ENCODE data around the gene MDN1.
A peak's percentile ranks its signal among the peaks of the same experiment; 100 is the strongest.
"Not testable (repeated sequence)": the region's sequence is repeated elsewhere in the genome, so short reads cannot be mapped to it uniquely, and the experiment has no call there.

Gene MDN1, protein sequence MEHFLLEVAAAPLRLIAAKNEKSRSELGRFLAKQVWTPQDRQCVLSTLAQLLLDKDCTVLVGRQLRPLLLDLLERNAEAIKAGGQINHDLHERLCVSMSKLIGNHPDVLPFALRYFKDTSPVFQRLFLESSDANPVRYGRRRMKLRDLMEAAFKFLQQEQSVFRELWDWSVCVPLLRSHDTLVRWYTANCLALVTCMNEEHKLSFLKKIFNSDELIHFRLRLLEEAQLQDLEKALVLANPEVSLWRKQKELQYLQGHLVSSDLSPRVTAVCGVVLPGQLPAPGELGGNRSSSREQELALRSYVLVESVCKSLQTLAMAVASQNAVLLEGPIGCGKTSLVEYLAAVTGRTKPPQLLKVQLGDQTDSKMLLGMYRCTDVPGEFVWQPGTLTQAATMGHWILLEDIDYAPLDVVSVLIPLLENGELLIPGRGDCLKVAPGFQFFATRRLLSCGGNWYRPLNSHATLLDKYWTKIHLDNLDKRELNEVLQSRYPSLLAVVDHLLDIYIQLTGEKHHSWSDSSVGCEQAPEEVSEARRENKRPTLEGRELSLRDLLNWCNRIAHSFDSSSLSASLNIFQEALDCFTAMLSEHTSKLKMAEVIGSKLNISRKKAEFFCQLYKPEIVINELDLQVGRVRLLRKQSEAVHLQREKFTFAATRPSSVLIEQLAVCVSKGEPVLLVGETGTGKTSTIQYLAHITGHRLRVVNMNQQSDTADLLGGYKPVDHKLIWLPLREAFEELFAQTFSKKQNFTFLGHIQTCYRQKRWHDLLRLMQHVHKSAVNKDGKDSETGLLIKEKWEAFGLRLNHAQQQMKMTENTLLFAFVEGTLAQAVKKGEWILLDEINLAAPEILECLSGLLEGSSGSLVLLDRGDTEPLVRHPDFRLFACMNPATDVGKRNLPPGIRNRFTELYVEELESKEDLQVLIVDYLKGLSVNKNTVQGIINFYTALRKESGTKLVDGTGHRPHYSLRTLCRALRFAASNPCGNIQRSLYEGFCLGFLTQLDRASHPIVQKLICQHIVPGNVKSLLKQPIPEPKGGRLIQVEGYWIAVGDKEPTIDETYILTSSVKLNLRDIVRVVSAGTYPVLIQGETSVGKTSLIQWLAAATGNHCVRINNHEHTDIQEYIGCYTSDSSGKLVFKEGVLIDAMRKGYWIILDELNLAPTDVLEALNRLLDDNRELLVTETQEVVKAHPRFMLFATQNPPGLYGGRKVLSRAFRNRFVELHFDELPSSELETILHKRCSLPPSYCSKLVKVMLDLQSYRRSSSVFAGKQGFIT (N-terminal part only)

GRCh38 chr6:89819336-89820130 lies at the start of gene MDN1:
TSS of gene MDN1 (minus strand) at chr6:89819794. CDS start at chr6:89819607, 187 bp downstream.
- peak; percentile 91 to 92 for DNase-seq

DNA sequence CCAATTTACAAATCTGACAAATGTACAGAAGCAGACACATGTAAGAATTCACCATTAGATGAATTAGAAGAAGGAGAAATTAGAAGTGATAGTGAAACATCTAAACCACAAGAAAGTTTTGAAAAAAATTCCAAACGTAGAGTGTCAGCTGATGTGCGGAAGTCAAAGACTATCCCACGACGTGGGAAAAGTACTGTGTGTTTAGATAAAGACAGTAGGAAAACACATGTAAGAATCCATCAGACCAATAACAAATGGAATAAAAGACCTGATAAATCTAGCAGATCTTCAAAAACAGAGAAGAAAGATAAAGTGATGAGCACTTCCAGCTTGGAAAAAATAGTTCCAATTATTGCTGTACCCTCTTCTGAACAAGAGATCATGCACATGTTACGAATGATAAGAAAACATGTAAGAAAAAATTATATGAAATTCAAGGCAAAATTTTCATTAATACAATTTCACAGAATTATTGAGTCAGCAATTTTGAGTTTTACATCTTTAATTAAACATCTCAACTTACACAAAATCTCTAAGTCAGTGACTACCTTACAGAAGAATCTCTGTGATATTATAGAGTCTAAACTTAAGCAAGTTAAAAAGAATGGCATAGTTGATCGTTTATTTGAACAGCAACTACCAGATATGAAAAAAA lies 46.6 kb upstream of the MDN1 start:
- DNase-seq: no peak

GRCh38 chr6:89862698-89863097 lies 43.1 kb upstream of the MDN1 start:
- DNase-seq: no peak

DNA sequence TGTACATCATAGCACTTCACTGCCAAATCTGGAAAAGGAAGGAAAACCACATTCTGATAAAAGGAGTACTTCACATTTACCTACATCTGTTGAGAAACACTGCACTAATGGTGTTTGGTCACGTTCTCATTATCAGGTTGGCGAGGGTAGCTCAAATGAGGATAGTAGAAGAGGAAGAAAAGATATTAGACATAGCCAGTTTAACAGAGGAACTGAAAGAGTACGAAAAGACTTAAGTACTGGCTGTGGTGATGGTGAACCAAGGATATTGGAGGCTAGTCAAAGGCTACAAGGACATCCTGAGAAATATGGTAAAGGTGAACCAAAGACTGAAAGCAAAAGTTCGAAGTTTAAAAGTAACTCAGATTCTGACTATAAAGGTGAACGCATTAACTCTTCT lies 42.7 kb upstream of the MDN1 start:
- DNase-seq: no peak

DNA sequence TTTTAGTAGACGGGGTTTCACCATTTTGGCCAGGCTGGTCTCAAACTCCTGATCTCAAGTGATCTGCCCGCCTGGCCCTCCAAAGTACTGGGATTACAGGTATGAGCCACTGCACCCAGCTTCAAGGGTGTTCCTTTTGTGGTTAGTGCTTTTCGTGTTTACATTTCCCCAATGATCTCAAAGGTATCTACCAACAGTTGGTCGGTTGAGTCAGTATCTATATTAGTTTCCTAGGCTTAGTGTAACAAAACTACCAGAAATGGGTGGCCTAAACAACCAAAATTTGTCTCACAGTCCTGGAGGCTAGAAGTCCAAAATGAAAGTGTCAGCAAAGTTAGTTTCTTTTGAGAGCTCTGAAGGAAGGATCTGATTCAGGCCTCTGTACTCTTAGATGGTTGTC lies 40.1 kb upstream of the MDN1 start:
- DNase-seq: no peak

- DNase-seq: no peak
These were observed 38.4 kb upstream of the MDN1 start for GRCh38 chr6:89858041-89858440.

GRCh38 chr6:89853068-89853467 lies 33.5 kb upstream of the MDN1 start:
- DNase-seq: no peak

- DNase-seq: not testable (repeated sequence)
These were observed 27.9 kb upstream of the MDN1 start for GRCh38 chr6:89847513-89847912.

DNA sequence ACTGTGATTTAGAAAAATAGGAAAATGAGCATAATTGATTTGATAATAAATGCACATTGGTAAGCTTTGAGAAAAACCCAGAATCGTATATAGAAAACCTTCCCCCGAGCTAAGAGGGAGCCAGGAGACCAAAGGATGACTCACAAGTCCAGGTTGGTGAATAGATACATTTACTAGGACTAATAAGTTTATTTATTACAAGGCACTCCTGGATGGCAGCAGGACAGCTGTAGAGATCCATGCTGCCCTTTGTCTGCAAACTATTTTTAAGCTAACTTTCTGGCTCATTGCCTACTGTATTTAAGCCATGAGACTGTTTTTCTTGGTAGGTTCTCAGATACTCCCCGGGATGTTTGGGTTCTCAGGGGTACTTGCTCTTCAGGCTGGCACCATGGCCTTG lies 23.5 kb upstream of the MDN1 start:
- no peak for DNase-seq

DNA sequence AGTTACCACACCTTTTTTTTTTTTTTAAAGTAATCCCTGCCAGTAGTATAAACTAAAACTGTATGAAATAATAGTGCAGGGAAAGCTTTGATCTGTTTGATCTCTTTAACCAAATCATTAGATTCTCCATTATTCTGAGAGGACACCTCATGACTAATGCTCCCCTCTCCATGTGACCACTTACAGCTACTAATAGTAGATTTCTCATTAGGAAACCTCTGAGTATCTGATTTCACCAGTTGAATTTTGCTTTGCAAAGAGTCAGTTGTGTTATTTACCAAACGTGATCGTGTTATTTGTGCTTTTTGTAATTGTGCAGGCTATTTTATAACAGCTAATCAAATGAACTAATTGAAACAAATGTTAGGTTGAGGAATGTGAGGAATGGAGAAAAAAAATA lies 22.6 kb upstream of the MDN1 start:
- no peak for DNase-seq

GRCh38 chr6:89840538-89840937 lies 20.9 kb upstream of the MDN1 start:
- no peak for DNase-seq

DNA sequence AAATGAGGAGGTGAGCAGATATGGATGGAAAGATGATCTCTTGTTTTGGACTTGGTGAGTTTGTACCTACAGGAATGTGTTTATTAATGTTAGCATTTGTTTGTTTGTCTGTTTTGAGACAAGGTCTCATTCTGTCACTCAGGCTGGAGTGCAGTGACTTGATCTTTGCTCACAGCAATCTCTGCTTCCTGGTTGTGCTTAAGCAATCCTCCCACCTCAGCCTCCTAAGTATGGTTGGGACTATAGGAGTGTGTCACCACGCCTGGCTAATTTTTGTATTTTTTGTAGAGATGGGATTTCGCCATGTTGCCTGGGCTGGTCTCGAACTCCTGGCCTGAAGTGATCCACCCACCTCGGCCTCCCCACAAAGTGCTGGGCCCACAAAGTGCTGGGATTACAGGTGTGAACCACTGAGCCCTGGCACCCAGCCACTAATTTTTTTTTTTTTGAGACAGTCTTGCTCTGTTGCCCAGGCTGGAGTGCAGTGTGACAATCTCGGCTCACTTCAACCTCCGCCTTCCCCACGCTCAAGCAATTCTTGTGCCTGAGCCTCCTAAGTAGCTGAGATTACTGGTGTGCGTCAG lies 17.1 kb upstream of the MDN1 start:
- no peak for DNase-seq

GRCh38 chr6:89834884-89835792 lies 15.5 kb upstream of the MDN1 start:
- peak; percentile 53 to 66 for DNase-seq

GRCh38 chr6:89830170-89830809 lies 10.7 kb upstream of the MDN1 start:
- peak in 1 of 2 experiments; percentile 29 for DNase-seq

DNA sequence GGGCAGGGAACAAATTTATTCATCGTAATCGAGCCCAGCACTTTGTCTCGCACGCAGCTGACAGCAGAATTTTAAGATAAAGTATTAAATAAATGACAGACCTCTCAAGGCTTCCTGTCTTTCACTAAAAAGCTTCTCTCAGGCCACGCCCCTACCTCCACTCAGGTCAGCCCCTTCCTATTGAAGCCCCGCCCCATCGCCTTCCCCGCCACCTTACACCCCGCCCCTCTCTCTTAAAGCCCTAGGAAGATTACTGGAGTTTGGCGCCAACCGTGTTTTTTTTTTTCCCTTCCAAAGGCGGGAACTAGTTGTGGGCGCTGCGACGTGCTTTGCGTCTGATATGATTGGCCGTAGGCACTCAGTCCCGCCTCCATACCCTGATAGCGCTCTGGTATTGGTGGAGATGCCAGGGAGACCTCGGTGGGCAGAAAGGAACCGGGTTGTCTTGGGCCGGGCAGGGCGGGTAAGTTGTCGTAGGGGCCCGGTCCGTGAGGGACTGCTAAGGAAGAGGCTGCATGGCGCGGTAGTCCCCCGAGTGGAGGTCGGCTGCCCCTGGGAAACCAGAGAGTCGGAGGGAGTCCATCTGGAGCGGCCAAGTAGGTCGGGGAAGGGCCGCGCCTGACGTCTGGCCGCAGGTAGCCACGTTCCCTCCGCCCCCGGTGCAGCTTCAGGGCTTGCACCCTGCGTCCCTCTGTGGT lies 10.0 kb upstream of the MDN1 start, which contains the start of gene CASP8AP2:
TSS of gene CASP8AP2 (plus strand) at position 409 of the 698 bp plus-strand sequence.
- DNase-seq: peak; percentile 95

DNA sequence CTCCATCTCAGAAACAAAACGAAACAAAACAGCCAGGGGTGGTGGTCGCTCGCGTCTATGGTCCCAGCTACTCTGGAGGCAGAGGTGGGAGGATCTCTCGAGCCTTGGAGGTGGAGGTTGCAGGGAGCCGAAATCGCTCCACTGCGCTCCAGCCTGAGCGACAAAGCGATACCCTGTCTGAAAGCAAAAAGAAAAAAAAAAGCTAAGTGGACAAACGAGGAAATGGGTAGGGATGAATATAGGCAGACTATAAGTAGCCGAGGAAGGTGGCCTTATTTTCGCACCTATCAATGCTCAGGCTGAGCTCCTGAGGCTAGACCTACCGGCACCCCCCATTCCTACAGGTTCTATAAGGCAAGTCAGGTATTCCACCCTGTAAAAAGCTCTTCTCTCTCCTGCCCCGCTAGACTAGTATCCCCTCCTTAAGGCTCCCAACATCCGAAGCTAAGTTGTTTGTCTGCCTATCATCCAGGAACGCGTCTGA lies 9.4 kb upstream of the MDN1 start:
- DNase-seq: peak; percentile 46 to 52

DNA sequence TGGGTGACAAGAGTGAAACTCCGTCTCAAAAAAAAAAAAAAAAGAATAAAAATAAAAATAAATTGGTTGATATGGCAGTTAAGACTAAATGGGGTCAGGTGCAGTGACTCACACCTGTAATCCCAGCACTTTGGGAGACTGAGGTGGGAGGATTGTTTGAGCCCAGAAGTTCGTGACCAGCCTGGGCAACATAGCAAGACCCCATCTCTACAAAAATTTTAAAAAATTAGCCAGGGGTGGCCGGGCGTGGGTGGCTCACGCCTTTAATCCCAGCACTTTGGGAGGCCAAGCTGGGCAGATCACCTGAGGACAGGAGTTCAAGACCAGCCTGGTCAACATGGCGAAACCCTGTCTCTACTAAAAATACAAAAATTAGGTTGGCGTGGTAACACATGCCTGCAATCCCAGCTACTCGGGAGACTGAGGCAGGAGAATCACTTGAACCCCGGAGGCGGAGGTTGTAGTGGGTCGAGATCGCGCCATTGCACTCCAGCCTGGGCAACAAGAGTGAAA lies 8.9 kb upstream of the MDN1 start:
- DNase-seq: not testable (repeated sequence)

DNA sequence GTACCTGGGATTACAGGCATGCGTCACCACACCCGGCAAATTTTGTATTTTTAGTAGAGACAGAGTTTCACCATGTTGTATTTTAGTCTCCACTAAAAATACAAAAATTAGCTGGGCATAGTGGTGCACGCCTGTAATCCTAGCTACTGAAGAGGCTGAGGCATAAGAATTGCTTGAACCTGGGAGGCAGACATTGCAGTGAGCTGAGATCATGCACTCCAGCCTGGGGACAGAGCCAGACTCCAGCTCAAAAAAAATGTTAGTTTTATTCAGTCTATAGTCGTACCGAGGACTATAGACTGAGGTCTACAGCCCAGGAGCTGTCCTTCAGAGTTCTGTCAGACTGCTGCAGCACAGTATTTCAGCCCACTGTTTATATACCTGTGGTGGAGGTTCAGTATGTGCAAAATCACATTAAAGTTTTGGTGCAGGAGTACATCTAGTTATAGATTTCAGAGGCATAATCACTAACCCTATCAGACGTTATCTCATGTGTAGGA lies 6.5 kb upstream of the MDN1 start:
- no peak for DNase-seq
